GM20000 (cell line): ENCODE measurements around the gene GXYLT2.

Experiments used
- DNase-seq: peaks from one replicate; pipeline ENCODE4 v3.0.0; 2012; ENCODE audit warnings: low spot score
- TF ChIP-seq, protein P1 (sequence below): IDR thresholded peaks from 2 replicates; pipeline ENCODE4 v1.5.1; 2012; ENCODE audit warnings: mild to moderate bottlenecking, control low read depth; ENCODE audit errors: extremely low read depth, missing control alignments

GXYLT2 gene

DNA sequence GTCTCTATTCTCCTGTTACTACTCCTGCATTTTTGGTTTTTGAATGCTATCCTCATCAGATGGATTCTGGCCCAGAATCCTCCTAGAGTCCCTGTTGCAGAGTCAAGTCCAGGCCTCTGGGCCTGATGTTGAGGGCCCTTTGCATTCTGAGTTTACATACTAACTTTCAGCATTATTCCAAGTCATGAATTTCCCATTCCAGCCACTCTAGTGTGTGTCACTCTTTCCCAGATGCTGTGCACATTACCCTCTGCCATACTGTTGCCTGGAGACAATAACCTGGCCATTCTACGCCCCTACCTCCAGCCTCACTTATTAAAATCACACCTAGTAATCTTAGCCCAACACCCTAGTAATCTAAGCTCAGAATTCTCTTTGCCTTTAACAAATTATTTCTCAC is 53.4 kb downstream of the GXYLT2 start:
- DNase-seq = no peak
- TF ChIP-seq, protein P1, sequence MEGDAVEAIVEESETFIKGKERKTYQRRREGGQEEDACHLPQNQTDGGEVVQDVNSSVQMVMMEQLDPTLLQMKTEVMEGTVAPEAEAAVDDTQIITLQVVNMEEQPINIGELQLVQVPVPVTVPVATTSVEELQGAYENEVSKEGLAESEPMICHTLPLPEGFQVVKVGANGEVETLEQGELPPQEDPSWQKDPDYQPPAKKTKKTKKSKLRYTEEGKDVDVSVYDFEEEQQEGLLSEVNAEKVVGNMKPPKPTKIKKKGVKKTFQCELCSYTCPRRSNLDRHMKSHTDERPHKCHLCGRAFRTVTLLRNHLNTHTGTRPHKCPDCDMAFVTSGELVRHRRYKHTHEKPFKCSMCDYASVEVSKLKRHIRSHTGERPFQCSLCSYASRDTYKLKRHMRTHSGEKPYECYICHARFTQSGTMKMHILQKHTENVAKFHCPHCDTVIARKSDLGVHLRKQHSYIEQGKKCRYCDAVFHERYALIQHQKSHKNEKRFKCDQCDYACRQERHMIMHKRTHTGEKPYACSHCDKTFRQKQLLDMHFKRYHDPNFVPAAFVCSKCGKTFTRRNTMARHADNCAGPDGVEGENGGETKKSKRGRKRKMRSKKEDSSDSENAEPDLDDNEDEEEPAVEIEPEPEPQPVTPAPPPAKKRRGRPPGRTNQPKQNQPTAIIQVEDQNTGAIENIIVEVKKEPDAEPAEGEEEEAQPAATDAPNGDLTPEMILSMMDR = no peak

DNA sequence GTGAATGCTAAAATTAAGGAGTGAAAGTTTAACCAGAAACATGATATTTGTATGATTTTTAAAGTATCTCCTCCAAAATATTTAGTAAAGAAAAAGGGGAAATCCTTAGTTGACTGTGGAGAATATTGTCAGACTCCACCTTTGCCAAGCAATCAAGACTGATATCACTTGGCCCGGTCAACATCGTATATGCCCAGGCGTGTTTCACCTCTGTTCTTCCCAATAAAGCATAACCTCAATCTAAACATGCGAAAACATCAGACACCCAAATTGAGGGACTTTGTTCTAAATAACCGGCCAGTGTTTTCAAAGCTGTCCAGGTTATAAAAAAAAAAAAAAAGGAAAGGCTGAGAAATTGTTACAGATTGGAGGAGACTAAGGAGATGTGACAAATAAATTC is 54.6 kb downstream of the GXYLT2 start:
- DNase-seq = no peak
- TF ChIP-seq, protein P1 = no peak

DNA sequence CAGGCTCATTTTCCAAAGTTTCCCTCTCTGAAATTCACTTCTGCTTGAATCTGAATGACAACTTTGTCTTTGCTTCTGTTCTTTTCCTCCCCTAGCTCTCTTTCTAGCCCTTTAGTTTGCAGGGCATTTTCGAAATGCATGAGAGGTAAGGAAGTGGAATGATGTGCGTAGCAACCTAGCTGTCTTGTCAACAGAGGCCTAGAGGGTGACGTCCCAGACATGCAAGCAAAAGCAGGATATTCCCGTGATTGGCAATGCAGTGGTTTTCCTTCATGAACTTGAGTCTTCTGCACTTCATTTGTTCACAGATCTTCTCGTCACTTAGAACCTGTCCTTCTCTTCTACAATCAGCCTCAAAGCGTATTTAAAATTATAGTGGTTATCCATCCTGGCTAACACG is 56.9 kb downstream of the GXYLT2 start:
- TF ChIP-seq, protein P1 = no peak
- no peak for DNase-seq

DNA sequence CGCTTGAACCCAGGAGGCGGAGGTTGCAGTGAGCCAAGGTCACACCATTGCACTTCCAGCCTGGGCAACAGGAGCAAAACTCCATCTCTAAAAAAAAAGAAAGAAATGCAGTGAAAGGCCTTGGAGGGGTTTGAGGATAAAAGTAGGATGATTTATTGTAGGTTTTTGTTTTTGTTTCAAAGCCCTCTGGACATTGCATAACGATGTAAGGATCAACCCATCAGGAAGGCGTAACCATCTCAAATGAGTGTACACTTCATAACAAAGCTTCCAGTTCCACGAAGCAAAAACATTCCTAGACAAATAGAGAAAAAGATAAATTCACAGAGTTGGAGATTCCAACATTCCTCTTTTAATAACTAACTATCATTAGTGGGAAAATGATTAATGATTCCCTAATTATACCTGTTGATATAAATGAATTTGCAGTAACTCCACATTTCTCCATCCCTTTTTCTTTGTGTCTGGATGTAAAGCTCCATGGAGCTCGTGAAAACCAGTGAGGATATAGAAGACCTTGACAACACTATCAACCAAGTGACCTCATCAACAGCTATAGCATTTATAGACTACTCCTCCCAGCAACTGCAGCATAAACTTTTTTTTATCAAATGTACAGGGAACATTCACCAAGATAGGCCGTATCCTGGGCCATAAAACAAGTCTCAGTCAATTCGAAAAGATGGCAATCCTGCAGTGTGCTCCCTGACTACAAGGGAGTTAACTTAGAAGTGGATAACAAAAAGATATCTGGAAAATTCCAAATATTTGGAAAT is 60.1 kb downstream of the GXYLT2 start:
- no peak for DNase-seq

DNA sequence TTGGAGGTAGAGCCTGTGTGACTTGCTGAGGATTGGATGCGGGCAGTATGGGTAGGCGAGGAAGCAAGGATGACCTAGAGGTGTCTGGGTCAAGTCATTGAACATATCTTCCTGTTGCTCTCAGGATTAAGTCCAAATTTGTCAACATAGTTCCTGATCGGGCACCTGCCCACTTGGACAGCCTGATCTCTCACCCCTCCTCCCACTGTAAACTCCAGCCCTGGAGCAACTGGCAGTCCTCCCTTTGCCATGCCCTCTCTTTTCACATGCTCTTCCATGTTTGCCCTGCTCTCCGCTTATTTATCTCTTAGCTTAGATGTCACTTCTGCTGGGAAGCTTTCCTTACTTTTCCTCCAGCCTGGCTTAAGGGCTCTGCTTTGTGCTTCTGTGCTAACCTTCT is 61.2 kb downstream of the GXYLT2 start:
- TF ChIP-seq, protein P1 = no peak

More for the DNA sequence above, 60.1 kb downstream of the GXYLT2 start:
- TF ChIP-seq, protein P1 = no peak

DNA sequence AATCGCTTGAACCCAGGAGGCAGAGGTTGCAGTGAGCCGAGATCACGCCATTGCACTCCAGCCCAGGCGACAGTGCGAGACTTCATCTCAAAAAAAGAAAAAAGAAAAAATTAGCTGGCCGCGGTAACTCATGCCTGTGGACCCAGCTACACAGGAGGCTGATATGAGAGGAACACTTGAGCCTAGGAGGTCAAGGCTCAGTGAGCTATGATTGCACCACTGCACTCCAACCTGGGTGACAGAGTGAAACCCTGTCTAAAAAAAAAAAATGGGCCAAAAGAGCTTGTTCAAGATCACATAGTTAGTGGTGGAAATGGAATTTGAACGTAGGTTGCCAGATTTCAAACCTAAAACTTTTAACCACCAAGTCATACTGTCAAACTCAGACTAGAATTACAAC is 62.5 kb downstream of the GXYLT2 start:
- DNase-seq = no peak

More for the DNA sequence above, 61.2 kb downstream of the GXYLT2 start:
- DNase-seq = no peak

DNA sequence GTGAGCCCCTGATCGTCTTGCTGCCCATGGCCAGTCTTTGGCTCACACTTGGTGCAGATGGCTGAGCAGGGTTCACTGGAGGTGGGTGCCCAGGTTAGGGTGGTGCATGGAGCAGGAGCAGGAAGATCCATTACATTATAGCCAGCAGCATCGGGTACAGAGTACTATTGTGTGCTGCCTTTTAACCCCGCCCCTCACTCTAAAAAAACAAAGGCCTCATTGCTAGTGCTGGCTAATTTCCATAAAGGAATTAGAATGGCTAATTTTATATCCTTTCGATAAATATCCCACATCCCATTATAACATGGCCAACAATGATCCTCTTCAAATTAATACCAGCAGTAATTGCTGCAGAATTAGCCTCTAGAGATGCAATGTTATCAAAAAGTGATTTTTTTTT is 63.0 kb downstream of the GXYLT2 start:
- TF ChIP-seq, protein P1 = no peak
- no peak for DNase-seq

More for the DNA sequence above, 62.5 kb downstream of the GXYLT2 start:
- TF ChIP-seq, protein P1 = no peak
